Kidney (tissue), 14 donors: ENCODE results near the gene MCTP2. TPM values are rescaled to one million over a fixed set of nuclear protein-coding genes. Genes with fewer than 3 reads are reported as not detected.

ENCODE experiments used
- DNase-seq, 5 donors: peaks; one replicate each; pipeline ENCODE4 v3.0.0-alpha.2; 2013 to 2020
- FAIRE-seq: peaks from 2 replicates; lab custom pipeline; 2012; peaks lifted over from hg19 to GRCh38; lab: Jason Lieb, UNC
- H3K27ac ChIP-seq, 2 donors: one replicate each; pipeline ENCODE4 v1.7.0; 2013; ENCODE audit warnings: low read depth in 2 of 2, low read length in 2 of 2, inconsistent platforms in 1 of 2
- H3K27me3 ChIP-seq: one replicate; pipeline ENCODE4 v1.7.1; 2013; ENCODE audit warnings: low read length, inconsistent platforms; ENCODE audit not compliant: control insufficient read depth, insufficient read depth
- H3K36me3 ChIP-seq, 3 donors: one replicate each; pipeline versions ENCODE4 v1.7.0 to v1.7.1; 2013; ENCODE audit warnings: low read length in 3 of 3, control low read depth in 1 of 3, inconsistent platforms in 1 of 3; ENCODE audit not compliant: insufficient read depth in 3 of 3, control insufficient read depth in 2 of 3
- H3K4me1 ChIP-seq, 3 donors: one replicate each; pipeline versions ENCODE4 v1.7.0 to v1.7.1; 2013; ENCODE audit warnings: low read length in 3 of 3, inconsistent platforms in 1 of 3, low read depth in 1 of 3; ENCODE audit not compliant: control insufficient read depth in 2 of 3, insufficient read depth in 2 of 3
- H3K4me3 ChIP-seq, 3 donors: one replicate each; pipeline versions ENCODE4 v1.7.0 to v1.8.1; 2013; ENCODE audit warnings: low read length in 3 of 3, control low read depth in 1 of 3, inconsistent platforms in 1 of 3
- H3K9ac ChIP-seq, 3 donors: one replicate each; pipeline versions ENCODE4 v1.7.0 to v1.7.1; 2013; ENCODE audit warnings: low read length in 3 of 3, control low read depth in 1 of 3, inconsistent platforms in 1 of 3
- H3K9me3 ChIP-seq, 3 donors: one replicate each; pipeline versions ENCODE4 v1.7.0 to v1.7.1; 2013; ENCODE audit warnings: low read length in 3 of 3, control low read depth in 1 of 3, inconsistent platforms in 1 of 3; ENCODE audit not compliant: control insufficient read depth in 2 of 3, insufficient read depth in 1 of 3
- intact Hi-C: fragments of 100-400 bp; cut with DNase I; formaldehyde crosslinking; loops from one replicate; pipeline ENCODE4 v1.11.1; 2022
- polyA plus RNA-seq: library from polyadenylated mRNA; stranded (reverse); fragments of 350-450 nt; fragmentation: Illumina TruSeq; extraction: RNeasy Lipid Tissue Mini Kit (QIAGEN cat#74804); gene quantifications from one replicate; pipeline ENCODE4 v1.2.3, GENCODE V29; 2014; ENCODE audit warnings: low read depth, low replicate concordance; ENCODE audit not compliant: insufficient read depth
- total RNA-seq: library from RNA; stranded (reverse); fragmentation: NEBNext Ultra II Directional; extraction: Animal tissue kit (Norgen Biotek cat#: 25700); gene quantifications from one replicate; pipeline ENCODE4 v1.2.1, GENCODE V29; 2021
- TF ChIP-seq, protein P1 (sequence below): IDR thresholded peaks from 3 replicates; pipeline ENCODE4 v1.5.1; 2012; ENCODE audit warnings: mild to moderate bottlenecking, moderate library complexity, borderline replicate concordance; ENCODE audit not compliant: insufficient read depth; ENCODE audit errors: extremely low read depth
- donor health status: control.
- donor health status: control.
- donor health status: control.
- donor health status: control.
- donor health status: control.
- donor health status: DM: yes; HTN: yes; CAD: no.
- donor health status: Normal renal cell carcinoma (clear cell type).

MCTP2 gene
- total and polyA plus RNA-seq, 2 donors from 2014 or later: 1.2 to 21.1 TPM

DNA sequence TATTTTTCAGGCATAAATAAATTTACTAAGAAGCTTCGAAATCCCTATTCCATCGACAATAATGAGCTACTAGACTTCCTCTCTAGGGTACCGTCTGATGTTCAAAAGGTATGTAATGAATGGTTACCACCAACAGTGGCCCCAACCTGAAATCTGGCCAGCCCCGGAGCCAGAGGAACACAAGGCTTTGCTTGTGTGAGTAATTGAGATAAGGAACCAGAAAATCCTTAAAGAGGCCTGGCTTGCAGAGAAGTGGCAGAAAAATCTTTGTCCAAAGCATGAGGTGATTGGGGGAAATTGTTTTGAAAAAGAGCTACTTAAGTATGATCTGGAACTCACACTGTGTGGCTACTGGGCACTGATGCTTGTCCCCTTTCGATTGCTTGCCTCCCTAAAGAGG lies 245.3 kb downstream of the MCTP2 start:
- intact Hi-C loops: no loop called here
- H3K27ac ChIP-seq: no peak overlapping the region
- TF ChIP-seq, protein P1, sequence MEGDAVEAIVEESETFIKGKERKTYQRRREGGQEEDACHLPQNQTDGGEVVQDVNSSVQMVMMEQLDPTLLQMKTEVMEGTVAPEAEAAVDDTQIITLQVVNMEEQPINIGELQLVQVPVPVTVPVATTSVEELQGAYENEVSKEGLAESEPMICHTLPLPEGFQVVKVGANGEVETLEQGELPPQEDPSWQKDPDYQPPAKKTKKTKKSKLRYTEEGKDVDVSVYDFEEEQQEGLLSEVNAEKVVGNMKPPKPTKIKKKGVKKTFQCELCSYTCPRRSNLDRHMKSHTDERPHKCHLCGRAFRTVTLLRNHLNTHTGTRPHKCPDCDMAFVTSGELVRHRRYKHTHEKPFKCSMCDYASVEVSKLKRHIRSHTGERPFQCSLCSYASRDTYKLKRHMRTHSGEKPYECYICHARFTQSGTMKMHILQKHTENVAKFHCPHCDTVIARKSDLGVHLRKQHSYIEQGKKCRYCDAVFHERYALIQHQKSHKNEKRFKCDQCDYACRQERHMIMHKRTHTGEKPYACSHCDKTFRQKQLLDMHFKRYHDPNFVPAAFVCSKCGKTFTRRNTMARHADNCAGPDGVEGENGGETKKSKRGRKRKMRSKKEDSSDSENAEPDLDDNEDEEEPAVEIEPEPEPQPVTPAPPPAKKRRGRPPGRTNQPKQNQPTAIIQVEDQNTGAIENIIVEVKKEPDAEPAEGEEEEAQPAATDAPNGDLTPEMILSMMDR: no peak
- no peaks in the 10 kb centered on the region for H3K36me3 ChIP-seq
- DNase-seq: no peak
- H3K9ac ChIP-seq: no peak overlapping the region
- H3K4me1 ChIP-seq: no peaks in the 10 kb centered on the region
- no peaks in the 10 kb centered on the region for H3K27me3 ChIP-seq
- no peak overlapping the region for H3K4me3 ChIP-seq
- FAIRE-seq: no peak
- no peaks in the 10 kb centered on the region for H3K9me3 ChIP-seq

DNA sequence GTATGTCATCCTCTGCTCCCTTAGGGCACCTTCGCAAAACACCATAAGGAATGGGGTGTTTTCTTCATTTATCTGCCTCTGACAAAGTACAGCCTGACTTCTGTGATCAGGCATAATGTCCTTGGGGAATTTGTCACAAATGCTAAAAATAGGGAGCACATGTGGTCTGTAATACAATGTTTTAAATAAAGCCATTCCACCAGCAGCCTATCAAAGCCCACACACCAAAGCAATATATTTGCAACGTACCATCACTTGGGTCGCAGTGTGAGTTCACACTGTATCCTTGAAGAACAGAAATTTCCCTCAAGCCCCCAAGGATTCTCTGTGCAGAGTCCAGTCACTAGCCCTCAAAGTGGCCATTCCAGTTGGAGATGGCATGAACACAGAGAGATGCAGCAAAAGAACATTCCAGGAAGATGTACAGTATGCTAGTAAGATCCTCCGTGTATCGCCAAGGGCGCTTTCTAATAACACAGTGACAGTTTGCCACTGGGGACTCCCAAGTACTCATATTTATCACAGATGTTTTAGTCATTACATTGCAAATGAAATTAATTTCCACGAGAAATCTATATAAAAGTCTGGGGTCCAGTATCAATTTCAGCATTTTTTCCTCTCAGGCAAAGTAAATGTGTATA lies 246.7 kb downstream of the MCTP2 start:
- Histone ChIP-seq H3K9ac (no peak overlapping the region), H3K36me3 (no peaks in the 10 kb centered on the region), H3K27me3 (no peaks in the 10 kb centered on the region), H3K4me1 (no peaks in the 10 kb centered on the region), H3K9me3 (no peaks in the 10 kb centered on the region), H3K27ac (no peak overlapping the region), H3K4me3 (no peak overlapping the region)
- TF ChIP-seq, protein P1: no peak
- DNase-seq: no peak
- intact Hi-C loops: no loop called here
- FAIRE-seq: no peak

DNA sequence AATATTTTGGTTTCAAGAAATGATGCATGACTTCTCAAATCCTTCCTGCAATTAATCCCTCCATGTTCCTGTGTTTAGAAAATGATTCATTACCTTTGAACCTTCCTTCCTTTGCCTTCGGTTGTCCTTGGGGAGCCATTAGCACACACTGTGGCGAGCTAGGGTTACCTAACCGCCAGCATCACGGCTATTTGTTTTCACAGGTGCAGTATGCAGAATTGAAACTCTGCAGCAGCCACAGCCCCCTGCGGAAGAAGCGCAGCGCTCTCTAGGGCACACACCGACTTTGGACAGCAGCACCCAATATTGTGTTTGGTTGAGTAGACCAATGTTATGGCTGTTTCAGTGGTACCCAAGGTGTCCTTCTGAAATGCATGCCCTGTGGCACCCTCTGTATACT lies 247.4 kb downstream of the MCTP2 start:
- no peaks in the 10 kb centered on the region for H3K36me3 ChIP-seq
- H3K27ac ChIP-seq: no peak overlapping the region
- H3K4me1 ChIP-seq: no peaks in the 10 kb centered on the region
- no peaks in the 10 kb centered on the region for H3K27me3 ChIP-seq
- intact Hi-C loops: no loop called here
- no peaks in the 10 kb centered on the region for H3K9me3 ChIP-seq
- no peak for FAIRE-seq
- TF ChIP-seq, protein P1: no peak
- no peak overlapping the region for H3K4me3 ChIP-seq
- peak in 4 of 5 donors; percentile 66 to 73 (median 70) for DNase-seq
- H3K9ac ChIP-seq: no peak overlapping the region
